BLaER1 treated with 17β-estradiol and CSF1 and Interleukin-3, amounts not matched to agents 10 nM and 100 nM (cell line): ENCODE measurements around the gene BLOC1S1.
"Not testable (repeated sequence)": the region's sequence is repeated elsewhere in the genome, so short reads cannot be mapped to it uniquely, and the experiment has no call there.

ENCODE experiments used
- H3K27ac ChIP-seq, 11 experiments: shearing (Covaris generic); formaldehyde crosslinking; 2 replicates each; pipeline ENCODE4 v1.8.1; 2022
- H3K27me3 ChIP-seq, 11 experiments: shearing (Covaris generic); formaldehyde crosslinking; 2 replicates each; pipeline ENCODE4 v1.8.1; 2022
- H3K36me3 ChIP-seq, 11 experiments: shearing (Covaris generic); formaldehyde crosslinking; 2 replicates each; pipeline ENCODE4 v1.8.1; 2022
- H3K4me1 ChIP-seq, 10 experiments: shearing (Covaris generic); formaldehyde crosslinking; 2 replicates each; pipeline ENCODE4 v1.8.1; 2022
- H3K4me2 ChIP-seq, 11 experiments: shearing (Covaris generic); formaldehyde crosslinking; 2 replicates each; pipeline ENCODE4 v1.8.1; 2022
- H3K4me3 ChIP-seq, 10 experiments: shearing (Covaris generic); formaldehyde crosslinking; 2 replicates each; pipeline ENCODE4 v1.8.1; 2022
- H3K9ac ChIP-seq, 11 experiments: shearing (Covaris generic); formaldehyde crosslinking; 2 replicates each; pipeline ENCODE4 v1.8.1; 2022
- H3K9me3 ChIP-seq, 11 experiments: shearing (Covaris generic); formaldehyde crosslinking; replicated peaks in 1 of 11; 2 replicates each; pipeline ENCODE4 v1.8.1; 2022
- H4K20me1 ChIP-seq, 11 experiments: shearing (Covaris generic); formaldehyde crosslinking; 2 replicates each; pipeline ENCODE4 v1.8.1; 2022
- Cebpa-rat ChIP-seq, 11 experiments: shearing (Covaris generic); IDR thresholded peaks; 2 replicates each; pipeline ENCODE4 v1.8.1; 2022

The BLOC1S1 gene

GRCh38 chr12:55748230-55748993 is 32.6 kb downstream of the BLOC1S1 start:
- Histone ChIP-seq H3K4me3 (no peak overlapping the region), H3K27ac (no peak overlapping the region), H4K20me1 (peaks cover 0 to 66% (median 40%) of the 10 kb centered on the region in 11 experiments; a peak in 16 of 22 replicates), H3K27me3 (no peaks in the 10 kb centered on the region), H3K4me1 (peaks cover 27 to 44% (median 38%) of the 10 kb centered on the region in 10 experiments), H3K4me2 (peak overlapping the region in 6 of 11 experiments; percentile 3 to 100 (median 98); a peak in 4 of 22 replicates), H3K9ac (no peak overlapping the region), H3K36me3 (peaks cover 37 to 68% (median 64%) of the 10 kb centered on the region in 11 experiments), H3K9me3 (no peaks in the 10 kb centered on the region)
- no peak for TF ChIP-seq Cebpa-rat (IDR thresholded peaks at IDR 0.05)

GRCh38 chr12:55755246-55755645 is 39.4 kb downstream of the BLOC1S1 start:
- peaks cover 98 to 100% (median 100%) of the 10 kb centered on the region in 11 experiments for H3K36me3 ChIP-seq
- TF ChIP-seq Cebpa-rat (IDR thresholded peaks at IDR 0.05): no peak

GRCh38 chr12:55757701-55758100 is 41.9 kb downstream of the BLOC1S1 start:
- Histone ChIP-seq H3K4me1 (peaks cover 0 to 28% (median 5%) of the 10 kb centered on the region in 10 experiments; a peak in 9 of 20 replicates), H3K27ac (no peak overlapping the region), H3K36me3 (peaks cover 97 to 100% (median 99%) of the 10 kb centered on the region in 11 experiments), H4K20me1 (peaks cover 0 to 66% (median 24%) of the 10 kb centered on the region in 11 experiments; a peak in 12 of 22 replicates), H3K4me3 (no peak overlapping the region), H3K4me2 (no peak overlapping the region), H3K9ac (peak overlapping the region in 2 of 11 experiments; percentile 12 to 21; a peak in 2 of 22 replicates), H3K27me3 (no peaks in the 10 kb centered on the region), H3K9me3 (peaks cover 0 to 9% (median 0%) of the 10 kb centered on the region in 11 experiments; a peak in 1 of 22 replicates)
- TF ChIP-seq Cebpa-rat (IDR thresholded peaks at IDR 0.05): no peak

More at GRCh38 chr12:55755246-55755645, 39.4 kb downstream of the BLOC1S1 start:
- no peak overlapping the region for H3K27ac ChIP-seq
- H3K4me1 ChIP-seq: peaks cover 0 to 9% (median 0%) of the 10 kb centered on the region in 10 experiments; a peak in 2 of 20 replicates
- no peaks in the 10 kb centered on the region for H3K27me3 ChIP-seq
- H3K9ac ChIP-seq: no peak overlapping the region
- no peak overlapping the region for H3K4me3 ChIP-seq
- no peak overlapping the region for H3K4me2 ChIP-seq
- H3K9me3 ChIP-seq: peaks cover 0 to 9% (median 0%) of the 10 kb centered on the region in 11 experiments; a peak in 1 of 22 replicates
- H4K20me1 ChIP-seq: peaks cover 5 to 53% (median 15%) of the 10 kb centered on the region in 11 experiments; a peak in 11 of 22 replicates

GRCh38 chr12:55758575-55758974 is 42.7 kb downstream of the BLOC1S1 start:
- peaks cover 97 to 100% (median 99%) of the 10 kb centered on the region in 11 experiments for H3K36me3 ChIP-seq
- H3K9me3 ChIP-seq, H3K27me3 ChIP-seq, H3K4me2 ChIP-seq, H3K4me3 ChIP-seq, H3K9ac ChIP-seq, H3K27ac ChIP-seq: not testable (repeated sequence)
- H3K4me1 ChIP-seq: peaks cover 0 to 28% (median 5%) of the 10 kb centered on the region in 10 experiments; a peak in 9 of 20 replicates
- peaks cover 0 to 66% (median 26%) of the 10 kb centered on the region in 11 experiments; a peak in 12 of 22 replicates for H4K20me1 ChIP-seq

GRCh38 chr12:55760663-55761062 is 44.8 kb downstream of the BLOC1S1 start:
- H3K9me3 ChIP-seq: peaks cover 0 to 9% (median 0%) of the 10 kb centered on the region in 11 experiments; a peak in 1 of 22 replicates
- peak overlapping the region in 1 of 11 experiments; percentile 37; a peak in 1 of 22 replicates for H3K4me2 ChIP-seq
- H3K36me3 ChIP-seq: peaks cover 95 to 100% (median 99%) of the 10 kb centered on the region in 11 experiments

GRCh38 chr12:55762646-55763045 is 46.8 kb downstream of the BLOC1S1 start:
- Histone ChIP-seq H3K4me1 (peaks cover 0 to 28% (median 5%) of the 10 kb centered on the region in 10 experiments; a peak in 9 of 20 replicates), H3K9ac (no peak overlapping the region), H3K27me3 (no peaks in the 10 kb centered on the region), H3K36me3 (peaks cover 91 to 100% (median 97%) of the 10 kb centered on the region in 11 experiments), H3K27ac (no peak overlapping the region), H3K9me3 (peaks cover 0 to 9% (median 0%) of the 10 kb centered on the region in 11 experiments; a peak in 1 of 22 replicates), H4K20me1 (peaks cover 0 to 75% (median 29%) of the 10 kb centered on the region in 11 experiments; a peak in 13 of 22 replicates), H3K4me3 (no peak overlapping the region), H3K4me2 (no peak overlapping the region)
- TF ChIP-seq Cebpa-rat (IDR thresholded peaks at IDR 0.05): no peak

More at GRCh38 chr12:55760663-55761062, 44.8 kb downstream of the BLOC1S1 start:
- no peak overlapping the region for H3K9ac ChIP-seq
- H3K4me1 ChIP-seq: peaks cover 0 to 28% (median 5%) of the 10 kb centered on the region in 10 experiments; a peak in 9 of 20 replicates
- no peaks in the 10 kb centered on the region for H3K27me3 ChIP-seq
- peaks cover 0 to 68% (median 29%) of the 10 kb centered on the region in 11 experiments; a peak in 13 of 22 replicates for H4K20me1 ChIP-seq
- no peak overlapping the region for H3K4me3 ChIP-seq
- H3K27ac ChIP-seq: no peak overlapping the region; a peak in 1 of 22 replicates
- TF ChIP-seq Cebpa-rat (IDR thresholded peaks at IDR 0.05): no peak

- H3K4me1 ChIP-seq: peaks cover 0 to 14% (median 3%) of the 10 kb centered on the region in 10 experiments; a peak in 9 of 20 replicates
- no peak overlapping the region for H3K4me3 ChIP-seq
- no peak overlapping the region for H3K27ac ChIP-seq
- no peaks in the 10 kb centered on the region for H3K9me3 ChIP-seq
- H3K36me3 ChIP-seq: peaks cover 85 to 100% (median 95%) of the 10 kb centered on the region in 11 experiments
- no peak for TF ChIP-seq Cebpa-rat (IDR thresholded peaks at IDR 0.05)
- peaks cover 0 to 78% (median 44%) of the 10 kb centered on the region in 11 experiments; a peak in 14 of 22 replicates for H4K20me1 ChIP-seq
- no peak overlapping the region for H3K9ac ChIP-seq
- H3K4me2 ChIP-seq: no peak overlapping the region
- no peaks in the 10 kb centered on the region for H3K27me3 ChIP-seq
Measured at GRCh38 chr12:55765736-55766290, 50.0 kb downstream of the BLOC1S1 start.

GRCh38 chr12:55767156-55767555 is 51.3 kb downstream of the BLOC1S1 start:
- peaks cover 0 to 1% (median 0%) of the 10 kb centered on the region in 10 experiments; a peak in 1 of 20 replicates for H3K4me1 ChIP-seq
- TF ChIP-seq Cebpa-rat (IDR thresholded peaks at IDR 0.05): no peak
- H3K4me3 ChIP-seq: no peak overlapping the region
- H3K9me3 ChIP-seq: no peaks in the 10 kb centered on the region
- H3K36me3 ChIP-seq: peaks cover 85 to 100% (median 96%) of the 10 kb centered on the region in 11 experiments
- no peak overlapping the region for H3K9ac ChIP-seq
- peaks cover 5 to 78% (median 44%) of the 10 kb centered on the region in 11 experiments; a peak in 16 of 22 replicates for H4K20me1 ChIP-seq
- H3K27ac ChIP-seq: no peak overlapping the region
- no peaks in the 10 kb centered on the region for H3K27me3 ChIP-seq
- H3K4me2 ChIP-seq: no peak overlapping the region
